HG03103 (cell line): ENCODE results near the gene MAMLD1.

Experiments
- ATAC-seq: cut with Tn5 transposase; IDR thresholded peaks from one replicate; pipeline ENCODE4 v1.9.1; 2021; ENCODE audit warnings: low read depth; ENCODE audit not compliant: unreplicated experiment

Gene MAMLD1

GRCh38 chrX:150405006-150405405, 41.9 kb downstream of the MAMLD1 start:
- ATAC-seq, result no peak

GRCh38 chrX:150405576-150405975, 42.5 kb downstream of the MAMLD1 start:
- no peak for ATAC-seq

DNA sequence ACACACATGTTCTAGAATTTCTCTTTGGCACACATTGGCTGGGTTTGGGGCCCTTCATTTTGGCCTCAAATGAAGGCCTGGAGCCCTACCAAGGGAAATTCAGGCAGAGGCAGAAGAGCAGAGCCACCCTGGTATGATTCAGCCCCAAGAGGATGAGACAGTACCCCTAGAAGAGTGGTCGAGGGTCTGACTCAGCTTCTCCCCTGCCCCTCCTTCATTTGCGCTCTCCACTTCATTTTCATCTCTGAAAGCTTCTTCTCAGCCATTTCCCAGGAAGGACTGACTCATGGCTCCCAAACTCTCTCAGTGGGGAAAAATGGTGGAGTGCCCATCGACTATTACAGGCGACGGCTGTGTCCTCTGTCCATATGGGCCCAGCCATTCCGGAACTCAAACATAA, 43.5 kb downstream of the MAMLD1 start:
- ATAC-seq, result no peak

DNA sequence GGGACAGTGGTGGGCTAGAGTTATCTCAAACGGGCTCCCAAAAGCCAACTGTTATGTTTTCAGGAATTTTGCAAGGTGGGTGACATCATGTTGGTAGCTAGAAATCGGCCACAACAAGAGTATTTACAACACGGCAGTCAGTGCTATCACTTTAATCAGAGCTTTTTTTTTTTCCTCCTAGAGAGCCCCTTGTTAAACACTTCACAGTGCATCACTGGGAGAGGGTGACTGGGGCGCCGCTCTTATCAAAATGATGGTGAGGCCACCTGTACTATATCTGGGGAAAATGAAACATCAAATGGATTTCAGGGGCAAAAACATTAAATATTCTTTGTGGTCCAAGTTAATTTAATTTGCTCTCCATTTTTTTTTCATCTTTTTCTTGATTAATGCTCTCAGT, 44.9 kb downstream of the MAMLD1 start:
- no peak for ATAC-seq

- no peak for ATAC-seq
These were observed 45.4 kb downstream of the MAMLD1 start for GRCh38 chrX:150408561-150408960.

DNA sequence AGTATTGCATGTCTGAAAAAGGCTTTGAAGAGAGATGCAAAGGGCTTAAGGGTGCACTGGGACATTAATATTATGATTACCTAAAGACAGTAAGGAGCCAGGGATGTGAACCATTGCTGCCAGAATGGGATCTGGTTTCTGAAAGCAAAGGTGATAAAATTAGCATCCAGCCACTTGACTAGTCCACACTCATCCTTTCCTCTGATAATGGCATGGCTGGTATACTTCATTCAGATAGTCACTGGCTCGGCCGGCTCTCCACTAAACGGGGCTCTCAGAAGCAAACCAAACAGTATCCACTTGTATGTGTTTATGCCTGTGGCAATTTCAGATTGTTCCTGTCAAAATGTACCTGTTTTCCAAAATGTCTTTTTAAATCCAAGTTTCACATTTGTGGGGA, 46.4 kb downstream of the MAMLD1 start:
- ATAC-seq, result no peak

- ATAC-seq, result no peak
These were observed 46.8 kb downstream of the MAMLD1 start for GRCh38 chrX:150409964-150410363.

DNA sequence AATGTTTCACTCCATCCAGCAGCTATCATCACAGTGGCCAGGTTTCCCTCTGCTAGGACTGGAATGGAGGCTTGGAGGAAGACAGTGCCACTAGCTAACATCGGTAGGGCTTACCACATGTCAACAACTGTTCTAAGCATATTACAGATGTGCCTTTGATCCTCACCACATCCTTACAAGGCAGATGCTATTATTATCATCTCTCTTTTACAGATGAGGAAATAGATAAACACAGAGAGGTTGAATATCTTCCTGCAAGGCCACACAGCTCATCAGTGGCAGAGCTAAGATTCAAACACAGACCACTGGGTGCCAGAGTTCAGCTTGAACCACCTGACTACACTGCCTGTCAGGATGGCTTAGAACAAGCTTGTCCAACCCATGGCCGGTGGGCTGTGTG, 47.4 kb downstream of the MAMLD1 start:
- no peak for ATAC-seq

DNA sequence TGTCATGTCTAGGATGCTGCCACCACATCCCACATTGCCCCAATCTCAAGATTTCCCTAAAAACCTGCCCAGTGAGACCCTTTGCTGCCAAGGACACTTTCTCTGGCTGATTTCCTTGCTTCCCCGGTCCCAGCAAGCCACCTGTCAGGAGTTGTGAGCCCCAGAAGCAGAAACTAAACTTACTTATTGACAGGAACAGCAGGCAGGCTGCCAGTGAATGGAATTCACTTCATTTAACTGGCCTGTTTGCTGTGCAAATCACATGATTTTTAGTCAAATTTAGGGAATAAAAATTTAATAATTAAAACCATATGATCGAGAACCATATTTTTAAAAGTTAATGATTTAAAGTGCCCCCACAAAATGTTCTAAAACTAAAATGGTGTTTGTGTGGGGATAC, 48.5 kb downstream of the MAMLD1 start:
- no peak for ATAC-seq

DNA sequence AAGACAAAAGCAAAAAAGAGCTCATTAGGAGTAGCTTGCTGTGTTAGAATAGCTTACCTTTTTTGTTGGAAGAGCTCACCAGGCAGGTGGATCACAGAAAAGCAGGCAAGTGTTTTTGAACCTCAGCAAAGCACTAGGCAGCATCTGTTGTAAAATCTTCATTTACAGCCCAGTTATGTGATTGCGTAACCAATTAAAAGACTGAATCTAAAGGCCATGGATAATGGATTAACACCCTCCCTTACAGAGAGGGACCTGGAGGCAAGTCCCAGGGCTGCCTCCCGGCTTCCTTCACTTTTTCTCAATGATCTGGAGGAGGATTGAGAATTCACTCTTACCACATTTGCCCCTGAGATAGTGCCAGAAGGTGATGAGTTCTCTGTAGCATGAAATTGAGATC, 51.1 kb downstream of the MAMLD1 start:
- no peak for ATAC-seq

GRCh38 chrX:150416469-150416868, 53.4 kb downstream of the MAMLD1 start:
- no peak for ATAC-seq

DNA sequence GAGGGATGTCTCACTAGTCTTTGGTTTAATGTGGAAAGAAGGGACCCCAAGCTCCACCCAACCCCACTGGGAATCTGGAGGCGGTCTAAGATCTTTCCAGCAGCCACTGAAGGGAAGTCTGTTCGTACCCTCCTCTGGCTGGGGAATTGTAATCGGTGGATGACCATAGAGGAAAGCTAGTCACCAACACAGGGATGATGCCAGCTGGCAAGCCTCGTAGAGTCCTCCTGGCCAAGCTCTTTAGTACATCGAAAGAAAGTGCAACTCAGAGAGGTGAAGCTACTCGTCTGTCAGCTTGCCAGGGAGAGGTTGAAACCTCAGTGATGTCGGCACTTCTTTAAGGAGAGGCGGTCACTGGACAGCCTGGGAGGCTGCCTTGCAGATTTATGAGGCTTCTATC, 58.7 kb downstream of the MAMLD1 start:
- no peak for ATAC-seq

- ATAC-seq, result no peak
These were observed 66.5 kb downstream of the MAMLD1 start for GRCh38 chrX:150429594-150429993.

DNA sequence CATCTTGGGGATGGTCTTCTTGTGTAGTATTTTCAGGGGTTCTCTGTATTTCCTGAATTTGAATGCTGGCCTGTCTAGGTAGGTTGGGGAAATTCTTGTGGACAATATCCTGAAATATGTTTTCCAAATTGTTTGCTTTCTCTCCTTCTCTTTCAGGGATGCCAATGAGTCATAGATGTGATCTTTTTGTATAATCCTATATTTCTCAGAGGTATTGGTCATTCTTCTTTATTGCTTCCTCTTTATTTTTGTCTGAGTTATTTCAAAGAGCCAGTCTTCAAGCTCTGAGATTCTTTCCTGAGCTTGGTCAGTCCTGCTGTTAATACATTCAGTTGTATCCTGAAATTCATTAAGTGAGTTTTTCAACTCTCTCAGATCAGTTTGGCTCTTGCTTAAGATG, 73.1 kb downstream of the MAMLD1 start:
- no peak for ATAC-seq

- no peak for ATAC-seq
These were observed 75.0 kb downstream of the MAMLD1 start for GRCh38 chrX:150438165-150438564.

DNA sequence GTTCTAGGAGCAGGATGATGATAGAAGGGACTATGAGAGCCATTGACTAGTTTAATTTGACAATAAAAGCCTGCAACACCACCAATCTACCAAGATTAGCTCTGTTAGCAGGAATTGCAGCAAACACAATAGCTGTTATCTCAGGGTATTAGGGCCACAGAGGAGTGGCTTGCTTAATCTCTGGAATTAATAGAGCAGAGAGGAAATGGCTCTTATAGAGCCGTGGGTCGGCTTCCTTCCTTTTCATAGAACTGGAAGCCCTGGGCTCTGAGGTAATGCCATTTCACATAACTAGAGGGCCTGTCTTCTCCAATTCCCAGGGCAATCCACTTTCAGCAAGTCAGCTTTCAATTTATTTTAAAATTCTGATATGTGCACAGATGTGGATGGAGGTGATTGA, 83.0 kb downstream of the MAMLD1 start:
- no peak for ATAC-seq

GRCh38 chrX:150446995-150447394, 83.9 kb downstream of the MAMLD1 start:
- ATAC-seq, result no peak

- no peak for ATAC-seq
These were observed 86.2 kb downstream of the MAMLD1 start for GRCh38 chrX:150449313-150449712.

DNA sequence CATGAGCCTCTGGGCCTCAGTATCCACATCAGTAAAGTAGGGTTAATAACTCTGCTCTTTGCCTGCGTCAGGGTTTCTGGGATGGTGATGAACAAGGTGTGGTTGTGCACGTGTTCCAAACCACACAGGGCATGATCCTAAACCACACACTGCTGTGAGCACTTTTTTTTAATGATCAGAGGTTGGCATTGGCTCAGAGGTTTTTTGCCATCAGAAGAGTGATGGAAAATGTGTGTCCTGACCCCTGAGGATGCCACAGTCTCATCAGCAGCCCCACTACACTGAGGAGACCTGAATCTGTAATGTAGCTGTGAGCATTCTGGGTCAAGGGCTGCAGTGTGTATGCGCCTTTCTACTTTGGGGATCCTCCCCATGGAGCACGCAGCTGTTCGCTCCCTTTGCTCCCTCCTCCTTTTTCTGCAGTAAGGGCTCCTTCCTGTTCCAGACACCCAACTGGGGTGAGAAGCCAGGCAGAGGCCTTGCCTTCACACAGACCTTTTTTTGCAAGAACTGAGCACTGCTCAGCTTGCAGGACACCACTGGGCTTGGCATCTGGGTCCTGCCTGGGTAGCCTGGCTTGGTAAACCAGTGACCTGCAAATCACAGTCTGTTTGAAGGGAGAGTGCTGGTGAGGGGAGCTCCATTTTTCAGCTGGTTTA, 87.5 kb downstream of the MAMLD1 start:
- no peak for ATAC-seq

DNA sequence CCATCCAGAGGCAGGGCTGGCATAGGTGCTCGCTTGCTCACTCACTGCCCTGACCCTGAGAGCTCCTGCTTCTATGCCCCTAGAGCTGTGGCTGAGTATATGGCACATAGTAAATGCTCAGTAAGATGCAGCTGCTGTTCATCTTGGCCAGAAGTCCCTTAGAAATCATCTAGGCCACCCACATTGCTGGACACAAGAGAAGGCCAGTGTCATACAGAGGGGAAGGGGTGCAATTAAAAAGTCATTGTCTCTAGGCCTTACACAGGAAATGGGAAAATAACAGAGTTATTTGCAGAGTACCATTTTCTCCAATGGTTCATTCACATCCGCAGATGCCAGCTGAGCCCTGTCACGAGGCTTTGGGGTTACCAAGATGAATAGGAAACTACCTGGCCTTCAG, 88.8 kb downstream of the MAMLD1 start:
- no peak for ATAC-seq

- ATAC-seq, result no peak
These were observed 91.0 kb downstream of the MAMLD1 start for GRCh38 chrX:150454083-150454482.

DNA sequence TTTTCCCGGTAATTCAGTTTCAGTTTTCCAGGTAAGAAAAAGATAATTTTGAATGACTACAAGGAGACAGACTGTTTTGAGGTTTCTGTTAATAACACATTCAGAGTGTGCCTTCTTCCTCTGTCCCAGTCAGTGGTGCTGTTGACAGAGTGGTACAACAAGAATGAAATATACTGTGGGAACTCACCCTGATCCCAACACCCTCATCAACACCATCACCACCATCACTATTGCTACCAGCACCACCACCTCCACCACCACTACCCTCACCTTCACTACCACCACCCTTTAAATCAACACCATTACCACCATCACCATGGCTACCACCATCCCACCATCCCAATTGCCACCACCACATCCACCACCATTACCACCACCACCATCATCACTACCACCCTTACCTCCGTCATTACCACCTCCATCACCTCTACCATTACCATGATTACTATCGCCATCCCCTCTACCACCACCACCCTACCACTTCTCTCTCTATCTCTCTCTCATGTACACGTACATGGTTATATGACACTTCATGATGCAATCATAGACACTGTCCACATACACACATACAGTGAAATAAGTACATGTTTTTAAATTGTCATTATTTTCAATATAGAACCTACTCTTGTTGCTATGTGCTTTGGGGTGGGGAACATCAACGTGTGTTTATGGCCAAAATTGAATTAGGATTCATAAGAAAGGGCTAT, 91.5 kb downstream of the MAMLD1 start:
- no peak for ATAC-seq
